Stimulated activated CD8-positive, alpha-beta memory T cell treated with anti-CD3 and anti-CD28 coated beads, Interleukin-15, amount 100 ng/mL, for 1 hour (primary cell): ENCODE results near the gene IRAK1BP1.
"Not testable (repeated sequence)": the region's sequence is repeated elsewhere in the genome, so short reads cannot be mapped to it uniquely, and the experiment has no call there.

Experiments
- DNase-seq: peaks from one replicate; pipeline ENCODE4 v3.0.0-alpha.2; 2020; ENCODE audit warnings: low read depth

The IRAK1BP1 gene

DNA sequence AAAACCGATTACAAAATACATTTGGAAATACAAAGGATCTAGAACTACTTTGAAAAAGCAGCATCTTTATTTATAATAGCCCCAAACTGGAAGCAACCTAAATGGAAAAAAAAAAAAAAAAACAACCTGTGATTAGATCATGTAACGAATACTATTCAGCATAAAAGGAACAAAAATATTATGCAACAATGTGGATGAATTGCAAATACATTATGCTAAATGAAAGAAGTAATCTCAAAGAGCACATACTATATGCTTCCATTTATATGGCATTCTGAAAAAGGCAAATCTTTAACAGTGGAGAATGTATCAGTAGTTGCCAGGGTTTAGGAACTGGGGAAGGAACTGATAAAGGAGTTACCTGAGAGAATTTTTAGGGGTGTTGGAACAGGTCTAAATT is 28.9 kb downstream of the IRAK1BP1 start:
- no peak for DNase-seq

- no peak for DNase-seq
These were observed 41.3 kb downstream of the IRAK1BP1 start for GRCh38 chr6:78908621-78909020.

GRCh38 chr6:78909391-78909790 is 42.0 kb downstream of the IRAK1BP1 start:
- DNase-seq = no peak

- no peak for DNase-seq
These were observed 42.7 kb downstream of the IRAK1BP1 start for GRCh38 chr6:78910010-78910409.

DNA sequence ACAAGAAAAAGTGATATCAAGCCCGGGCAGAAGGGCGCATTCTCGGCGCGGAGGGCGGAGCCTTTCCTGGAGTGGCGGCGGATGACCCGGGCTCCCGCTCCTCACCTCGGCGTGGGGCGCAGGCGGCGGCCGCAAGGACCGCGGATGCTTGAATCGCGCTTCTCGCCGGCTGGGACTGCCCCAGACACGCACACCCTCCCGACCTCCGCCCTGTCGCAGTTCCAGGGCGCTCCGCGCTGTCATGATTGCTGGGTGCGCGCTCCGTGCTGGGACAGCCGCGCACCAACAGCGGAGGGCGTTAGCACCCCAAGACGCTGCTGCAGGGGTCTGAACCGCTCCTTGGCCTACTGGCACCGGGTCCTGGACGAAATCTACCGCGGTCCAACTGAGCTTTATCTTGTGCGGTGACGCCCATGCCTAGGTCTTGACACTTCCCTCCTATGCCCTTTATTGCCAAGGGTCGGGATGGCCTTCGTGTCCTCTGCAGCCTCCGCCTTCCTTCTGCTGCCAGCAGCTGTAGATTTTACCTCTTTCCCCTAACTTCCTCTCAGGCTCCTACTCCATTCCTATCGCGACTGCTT is 43.3 kb downstream of the IRAK1BP1 start:
- DNase-seq = no peak

- no peak for DNase-seq
These were observed 44.0 kb downstream of the IRAK1BP1 start for GRCh38 chr6:78911218-78911940.

GRCh38 chr6:78916411-78916810 is 49.1 kb downstream of the IRAK1BP1 start:
- no peak for DNase-seq

DNA sequence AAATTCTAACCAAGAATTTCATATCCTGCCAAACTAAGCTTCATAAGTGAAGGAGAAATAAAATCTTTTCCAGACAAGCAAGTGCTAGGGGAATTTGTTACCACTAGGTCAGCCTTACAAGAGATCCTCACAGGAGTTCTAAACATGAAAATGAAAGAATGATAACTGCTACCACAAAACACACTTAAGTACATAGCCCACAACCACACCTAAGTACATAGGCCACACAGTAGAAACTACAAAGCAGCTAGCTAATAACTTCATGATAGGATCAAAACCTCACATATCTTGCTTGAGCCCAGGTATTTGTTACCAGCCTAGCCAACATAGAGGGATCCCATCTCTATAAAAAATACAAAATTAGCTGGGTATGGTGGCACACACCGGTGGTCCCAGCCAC is 50.4 kb downstream of the IRAK1BP1 start:
- DNase-seq = no peak

- not testable (repeated sequence) for DNase-seq
These were observed 53.8 kb downstream of the IRAK1BP1 start for GRCh38 chr6:78921168-78921567.

GRCh38 chr6:78925317-78925716 is 58.0 kb downstream of the IRAK1BP1 start:
- no peak for DNase-seq

GRCh38 chr6:78935553-78935952 is 68.2 kb downstream of the IRAK1BP1 start:
- no peak for DNase-seq

DNA sequence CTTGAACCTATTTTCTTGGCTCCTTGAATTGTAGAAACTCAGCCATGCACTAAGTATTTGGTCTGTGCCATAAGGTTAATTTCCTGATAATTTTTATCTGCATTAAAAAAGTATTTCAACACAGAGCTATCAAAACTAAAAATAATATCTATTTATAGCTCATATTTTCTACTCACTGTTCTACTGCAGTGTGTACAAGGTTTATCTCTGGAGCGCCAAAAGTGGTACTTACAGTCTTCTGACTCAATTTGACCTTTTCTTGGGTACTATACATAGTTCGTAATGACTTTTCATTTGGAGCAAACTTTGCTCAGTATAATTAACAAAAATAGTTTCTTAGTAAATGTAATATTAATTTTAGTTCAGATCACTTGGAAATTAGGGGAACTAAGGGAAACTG is 69.2 kb downstream of the IRAK1BP1 start:
- no peak for DNase-seq

DNA sequence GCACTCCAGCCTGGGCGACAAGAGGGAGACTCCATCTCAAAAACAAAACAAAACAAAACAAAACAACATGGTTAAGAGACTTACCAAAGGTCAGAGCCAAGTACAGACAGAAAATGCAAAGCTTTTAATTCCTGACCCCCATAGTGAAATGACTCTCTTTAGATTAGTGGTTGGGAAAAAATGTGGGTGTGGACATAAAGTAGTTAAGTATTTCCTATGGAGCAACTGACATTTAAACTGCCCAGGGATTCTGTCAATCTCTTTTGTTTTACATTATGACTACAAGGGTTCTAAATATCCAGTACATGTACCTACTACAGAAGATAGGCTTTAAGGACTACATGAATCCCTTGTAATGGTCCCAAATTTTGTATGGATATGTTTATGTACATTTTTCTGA is 75.1 kb downstream of the IRAK1BP1 start:
- no peak for DNase-seq

DNA sequence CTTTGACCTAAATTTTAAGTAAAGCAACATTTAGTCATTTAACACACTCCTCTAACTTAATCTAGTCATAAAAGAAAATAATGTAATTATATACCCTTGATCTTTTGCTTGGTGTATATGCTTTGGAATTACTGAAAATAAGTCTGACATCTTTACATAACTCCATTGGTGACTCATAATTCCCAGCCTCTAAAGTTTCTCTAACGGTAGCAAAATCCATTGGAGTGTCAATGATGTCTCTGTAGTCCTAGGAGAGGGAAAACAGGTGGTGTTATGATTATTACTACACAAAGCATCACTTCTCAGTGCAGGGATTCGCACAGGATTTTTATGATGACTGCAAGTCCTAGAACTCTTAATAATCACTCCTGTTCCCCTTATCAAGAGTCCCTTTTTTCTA is 80.2 kb downstream of the IRAK1BP1 start:
- DNase-seq = no peak

DNA sequence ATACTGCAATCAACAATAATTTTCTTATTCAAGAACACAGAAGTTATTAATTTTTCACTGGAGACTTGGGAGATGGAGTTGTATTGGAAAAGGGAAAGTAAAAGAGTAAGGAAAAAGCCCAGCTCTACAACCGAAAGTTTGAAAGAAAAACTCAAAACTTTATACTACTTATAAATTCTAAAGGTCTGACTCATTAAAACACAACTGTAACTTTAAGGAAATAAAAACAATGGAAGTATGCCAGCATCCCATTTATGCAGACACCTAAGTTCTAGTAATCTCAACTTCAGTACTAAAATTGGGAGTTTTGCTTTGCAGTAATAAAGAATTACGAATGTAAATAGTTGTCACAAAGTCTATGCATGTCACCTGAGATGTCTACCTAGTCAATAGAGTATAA is 80.6 kb downstream of the IRAK1BP1 start:
- no peak for DNase-seq

DNA sequence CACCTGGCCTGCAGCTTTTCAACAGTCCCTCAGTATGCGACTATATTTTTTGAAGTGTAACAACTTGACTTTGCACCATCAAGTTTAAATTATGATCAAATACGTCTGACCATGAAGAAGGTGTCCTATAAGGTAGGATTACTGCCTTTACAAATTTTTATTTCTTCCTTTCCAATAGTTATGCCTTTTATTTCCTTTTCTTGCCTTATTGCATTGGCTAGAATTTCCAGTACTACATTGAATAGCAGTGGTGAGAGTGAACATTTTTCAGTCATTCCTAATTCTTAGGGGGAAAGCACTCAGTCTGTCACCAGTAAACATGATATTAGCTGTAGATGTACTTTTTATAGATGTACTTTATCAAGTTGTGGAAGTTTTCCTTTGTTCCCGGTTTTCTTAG is 81.4 kb downstream of the IRAK1BP1 start:
- no peak for DNase-seq

DNA sequence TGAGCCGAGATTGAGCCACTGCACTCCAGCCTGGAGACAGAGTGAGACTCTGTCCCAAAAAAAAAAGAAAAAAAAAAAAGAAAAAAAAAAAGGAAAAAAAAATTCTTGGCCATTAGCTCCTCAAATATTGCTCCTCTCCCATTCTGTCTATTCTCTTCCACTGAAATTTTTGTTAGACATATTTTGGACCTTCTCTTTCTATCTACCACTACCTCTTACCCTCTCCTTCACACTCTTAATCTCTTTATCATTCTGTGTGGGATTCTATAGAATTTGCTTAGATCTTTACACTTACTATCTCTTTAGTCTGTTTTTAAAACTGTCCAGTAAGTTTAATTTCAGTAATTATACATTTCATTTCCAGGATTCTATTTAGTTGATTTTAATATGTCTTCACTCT is 85.0 kb downstream of the IRAK1BP1 start:
- DNase-seq = no peak
